DMS53 (cell line): ENCODE measurements around the gene UGT1A8.

Source experiments
- DNase-seq: peaks from one replicate; lab custom pipeline; 2025; lab: John Stamatoyannopoulos, UW

Gene UGT1A8

DNA sequence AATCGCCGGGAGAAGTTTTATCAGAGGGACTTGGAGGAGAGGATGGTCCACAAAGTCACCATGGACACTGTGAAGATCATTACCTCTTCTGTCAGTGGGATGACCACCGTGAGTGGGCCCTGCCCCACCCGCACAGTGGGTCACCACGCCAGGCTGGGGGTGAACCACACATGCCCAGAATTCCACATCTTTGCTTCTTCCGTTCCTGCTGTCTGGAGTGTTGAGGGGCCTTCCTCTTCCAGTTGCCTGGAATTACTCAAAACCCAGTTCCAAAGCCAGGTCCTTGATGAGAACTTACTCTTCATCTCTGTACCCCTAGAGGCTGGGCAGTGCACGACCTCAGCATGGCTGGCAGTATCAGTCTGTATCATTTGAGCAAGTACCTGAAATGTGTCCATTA lies 182.8 kb downstream of the UGT1A8 start:
- DNase-seq, result no peak

DNA sequence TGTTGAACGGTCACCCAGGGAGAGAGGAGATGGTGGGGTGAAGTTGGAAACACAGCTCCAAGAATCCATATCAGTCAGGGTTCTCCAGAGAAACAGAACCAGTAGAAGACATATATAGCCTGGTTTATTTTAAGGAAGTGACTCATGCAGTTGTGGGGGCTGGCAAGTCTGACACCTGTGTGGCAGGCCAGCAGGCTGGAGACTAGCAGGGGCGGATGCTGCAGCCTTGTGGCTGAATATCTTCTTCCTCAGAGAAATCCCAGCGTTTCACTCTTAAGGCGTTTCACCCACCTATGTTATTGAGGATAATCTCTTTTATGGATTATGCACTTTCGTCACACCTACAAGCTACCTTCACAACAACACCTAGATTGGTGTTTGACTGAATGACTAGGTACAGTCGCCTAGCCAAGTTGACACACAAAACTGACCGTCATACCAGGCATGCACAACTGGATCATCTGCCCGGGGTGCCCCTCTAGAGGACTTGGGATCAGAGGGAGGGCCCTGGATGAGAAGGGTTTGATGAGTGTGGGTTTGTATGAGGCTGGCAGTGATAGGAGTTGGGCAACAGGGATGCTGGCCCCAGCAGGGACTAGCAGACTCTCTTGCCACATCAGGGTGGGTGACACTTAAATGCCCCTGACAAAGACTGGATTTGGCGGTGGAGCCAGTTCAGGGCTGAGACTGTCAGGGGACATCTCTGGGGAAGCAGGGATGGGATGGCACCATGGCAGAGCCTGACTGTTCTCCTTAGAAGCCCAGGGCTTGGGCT lies 184.1 kb downstream of the UGT1A8 start:
- peak; percentile 20 for DNase-seq

DNA sequence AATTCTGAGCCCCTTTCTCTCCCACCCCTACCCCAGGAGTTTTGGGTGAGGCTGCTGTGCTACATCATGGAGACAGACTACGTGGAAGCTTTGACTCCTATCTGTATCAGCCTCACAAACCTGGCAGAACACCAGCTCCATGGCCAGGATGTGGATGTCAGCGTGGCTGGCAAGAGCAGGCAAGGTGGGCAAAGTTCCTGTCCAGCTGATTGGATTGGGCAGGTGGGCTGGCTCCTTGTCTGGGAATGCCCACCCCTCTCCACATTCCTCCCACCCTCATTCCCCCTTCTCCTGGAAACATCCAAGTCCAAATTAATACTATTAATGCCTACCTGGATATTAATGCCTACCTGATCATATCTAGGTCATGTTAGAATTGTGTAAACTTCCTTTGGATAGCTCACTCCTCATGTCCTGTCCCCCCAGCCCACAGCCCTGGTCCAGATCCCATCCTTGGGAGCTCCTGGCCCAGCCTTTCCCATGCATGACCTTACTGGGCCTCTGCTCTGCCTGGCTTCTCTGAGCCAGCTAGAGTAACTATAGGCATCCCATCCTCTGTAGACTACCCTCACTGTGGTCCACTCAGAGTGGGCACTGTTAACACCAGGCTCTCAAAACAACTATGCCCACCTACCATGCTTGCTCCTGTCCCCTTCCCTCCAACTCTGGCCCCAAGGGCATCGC lies 184.8 kb downstream of the UGT1A8 start:
- DNase-seq, result no peak

DNA sequence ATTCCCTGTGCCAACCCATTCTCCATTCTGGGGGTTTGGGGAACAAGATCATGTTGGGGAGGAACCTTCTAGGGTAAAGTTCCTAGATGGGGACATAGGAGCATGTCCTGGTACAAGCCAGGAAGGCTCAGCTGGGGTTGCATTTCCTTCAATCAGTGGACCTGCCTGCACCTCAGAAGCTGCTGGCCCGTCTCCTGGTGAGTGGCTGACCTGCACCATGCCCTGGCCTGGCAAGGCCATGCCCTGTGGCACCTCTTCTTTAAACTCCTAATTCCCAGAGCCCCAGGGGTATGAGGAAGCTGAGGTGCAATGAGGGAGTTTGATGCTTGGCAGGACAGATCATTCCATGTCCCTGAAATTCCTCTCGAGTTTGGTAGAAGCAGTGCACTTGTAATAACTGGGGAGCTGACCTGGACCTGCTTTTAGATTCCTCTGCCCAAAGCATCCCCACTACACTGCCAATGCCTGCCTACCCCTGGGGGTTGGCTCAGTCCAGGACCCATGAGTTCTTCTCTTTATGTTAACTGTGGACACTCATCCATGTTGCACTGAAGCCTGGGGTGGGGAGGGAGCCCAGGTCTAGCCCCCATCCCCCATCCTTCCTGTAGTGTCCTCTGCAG lies 186.0 kb downstream of the UGT1A8 start:
- no peak for DNase-seq

GRCh38 chr2:233803994-233804393 lies 186.6 kb downstream of the UGT1A8 start:
- DNase-seq, result no peak

- DNase-seq, result no peak
These were observed 189.9 kb downstream of the UGT1A8 start for GRCh38 chr2:233807215-233807865.

DNA sequence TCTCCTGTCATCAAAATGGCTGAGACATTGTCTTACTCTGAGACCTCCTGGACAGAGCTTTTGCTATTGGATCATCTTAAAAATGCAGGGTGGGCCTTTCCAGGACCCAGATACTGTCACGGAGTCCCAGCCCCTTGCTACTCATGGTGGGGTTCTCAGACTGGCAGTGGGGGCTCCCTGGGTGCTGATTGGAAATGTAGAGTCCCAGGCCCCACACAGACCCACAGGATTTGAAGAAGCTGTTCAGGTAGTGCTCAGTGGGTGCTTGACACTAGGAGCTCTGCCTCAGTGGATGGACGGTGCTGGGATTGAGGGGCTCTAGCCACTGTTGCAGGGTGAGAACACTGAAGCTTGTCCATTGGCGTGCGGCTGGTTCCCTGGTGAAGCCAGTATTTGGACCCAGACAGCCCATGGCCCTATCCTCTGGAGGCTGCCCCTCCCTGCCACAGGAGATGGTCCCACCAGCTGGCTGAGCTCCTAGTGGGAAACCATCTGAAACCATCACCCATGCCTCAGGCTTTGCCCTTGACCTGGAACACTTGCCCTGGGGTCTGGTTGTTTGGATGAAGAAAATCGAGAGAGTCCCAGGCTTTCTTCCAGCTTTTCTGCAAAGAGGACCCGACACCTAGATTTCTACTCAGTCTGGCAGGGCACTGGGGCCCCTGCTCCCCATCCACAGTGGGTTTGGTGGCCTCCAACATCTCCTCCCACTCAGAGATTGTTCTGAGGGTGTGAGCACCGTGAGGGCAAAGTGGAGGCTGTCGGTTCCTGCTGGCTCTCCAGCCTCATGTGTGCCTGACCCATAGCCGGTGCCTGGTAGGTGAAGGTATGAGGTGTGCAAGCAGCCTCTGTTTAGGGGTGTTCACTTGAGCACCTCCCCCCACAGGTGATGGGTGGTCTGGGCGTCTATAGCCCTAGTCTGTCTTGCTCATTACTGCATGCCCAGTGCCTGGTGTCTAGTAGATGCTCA lies 190.8 kb downstream of the UGT1A8 start:
- DNase-seq, result no peak

GRCh38 chr2:233810385-233810784 lies 193.0 kb downstream of the UGT1A8 start:
- no peak for DNase-seq

GRCh38 chr2:233811087-233811486 lies 193.7 kb downstream of the UGT1A8 start:
- DNase-seq, result no peak

GRCh38 chr2:233811732-233812131 lies 194.3 kb downstream of the UGT1A8 start:
- DNase-seq, result no peak

GRCh38 chr2:233813236-233814055 lies 196.0 kb downstream of the UGT1A8 start:
- DNase-seq, result no peak

DNA sequence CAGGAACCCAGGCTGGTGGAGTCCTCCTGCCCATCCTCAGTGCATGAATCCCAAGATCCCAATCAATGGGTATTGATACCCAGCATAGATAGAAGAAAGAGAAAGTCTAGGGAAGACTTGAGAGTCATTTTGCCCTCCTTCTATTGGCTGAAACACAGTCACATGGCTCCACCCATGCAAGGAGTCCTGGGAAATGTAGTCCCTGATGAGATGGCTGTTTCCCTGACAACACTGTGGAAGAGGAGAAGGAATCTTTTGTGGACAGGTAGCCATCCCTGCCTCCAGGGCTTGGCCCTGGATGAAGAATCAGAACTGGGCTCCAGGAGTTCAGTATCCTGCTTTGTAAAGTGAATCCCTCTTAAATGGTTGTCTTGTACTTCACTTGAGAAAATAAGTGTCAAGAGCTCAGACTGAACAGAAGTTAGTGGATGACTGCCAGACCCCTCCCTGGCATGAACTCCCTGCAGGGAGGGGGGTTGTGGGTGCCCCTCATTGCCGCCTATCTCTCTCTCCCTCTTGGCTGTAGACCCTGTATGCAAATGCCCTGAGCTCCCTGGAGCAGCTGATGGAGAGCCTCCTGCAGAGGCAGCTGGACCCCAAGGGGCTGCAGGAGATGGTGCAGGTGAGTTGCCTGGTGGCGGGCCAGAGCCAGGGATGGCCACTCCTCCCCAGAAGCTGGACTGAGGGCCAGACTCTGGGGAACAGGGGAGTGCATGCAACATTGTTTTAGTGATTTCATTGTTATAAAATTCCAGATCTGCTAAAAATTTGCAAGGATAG lies 196.8 kb downstream of the UGT1A8 start:
- peak; percentile 25 for DNase-seq

GRCh38 chr2:233815861-233816260 lies 198.4 kb downstream of the UGT1A8 start:
- no peak for DNase-seq

- no peak for DNase-seq
These were observed 198.9 kb downstream of the UGT1A8 start for GRCh38 chr2:233816334-233816733.

DNA sequence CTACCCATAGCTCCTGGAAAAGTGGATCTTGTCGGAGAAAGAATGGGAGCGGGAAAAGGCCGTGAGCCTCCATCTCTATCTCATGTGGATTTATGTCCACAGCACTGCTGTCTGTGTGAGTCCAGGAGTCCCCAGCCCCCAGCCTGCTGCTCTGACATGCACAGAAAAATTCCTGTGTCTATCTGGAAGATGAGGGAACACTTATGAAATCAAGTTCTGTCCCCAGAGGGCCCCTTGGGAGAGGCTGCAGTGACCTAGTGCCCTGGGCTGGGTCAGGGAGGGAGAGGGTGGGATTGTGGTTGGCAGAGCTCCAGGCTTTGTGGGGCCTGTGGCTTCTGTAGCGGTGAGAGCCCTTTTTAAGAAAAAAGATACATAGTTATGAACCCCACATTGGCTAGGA lies 199.3 kb downstream of the UGT1A8 start:
- DNase-seq, result no peak

DNA sequence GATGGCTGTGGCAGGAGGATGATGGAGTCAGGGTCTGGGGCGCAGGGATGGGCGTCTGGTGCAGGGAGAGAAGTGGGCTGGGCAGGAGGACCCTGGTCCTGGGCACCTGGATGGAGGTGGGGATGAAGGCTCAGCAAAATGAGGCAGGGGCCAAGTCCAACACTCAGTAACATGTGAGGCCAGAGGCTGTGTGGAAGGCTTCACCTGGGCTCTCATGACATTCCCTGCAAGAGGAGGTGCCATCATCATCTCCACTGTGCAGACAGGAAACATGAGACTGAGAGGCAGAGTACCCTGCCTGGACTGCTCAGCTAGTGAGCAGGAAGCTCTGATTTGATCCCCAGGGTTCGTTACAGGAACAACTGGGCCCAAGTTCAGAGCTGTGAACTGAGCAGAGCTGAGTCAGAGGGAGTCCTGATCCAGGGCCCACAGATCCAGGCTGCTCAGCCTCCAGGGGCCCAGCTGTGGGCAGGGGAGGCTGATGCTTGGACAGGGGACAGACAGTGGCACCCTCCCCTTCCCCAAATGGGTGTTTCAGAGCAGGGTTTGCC lies 200.0 kb downstream of the UGT1A8 start:
- no peak for DNase-seq

- no peak for DNase-seq
These were observed 200.7 kb downstream of the UGT1A8 start for GRCh38 chr2:233817995-233818638.

- no peak for DNase-seq
These were observed 201.5 kb downstream of the UGT1A8 start for GRCh38 chr2:233818639-233819621.
